ENCODE measurements around the gene CASKIN1.

Gene CASKIN1

DNA sequence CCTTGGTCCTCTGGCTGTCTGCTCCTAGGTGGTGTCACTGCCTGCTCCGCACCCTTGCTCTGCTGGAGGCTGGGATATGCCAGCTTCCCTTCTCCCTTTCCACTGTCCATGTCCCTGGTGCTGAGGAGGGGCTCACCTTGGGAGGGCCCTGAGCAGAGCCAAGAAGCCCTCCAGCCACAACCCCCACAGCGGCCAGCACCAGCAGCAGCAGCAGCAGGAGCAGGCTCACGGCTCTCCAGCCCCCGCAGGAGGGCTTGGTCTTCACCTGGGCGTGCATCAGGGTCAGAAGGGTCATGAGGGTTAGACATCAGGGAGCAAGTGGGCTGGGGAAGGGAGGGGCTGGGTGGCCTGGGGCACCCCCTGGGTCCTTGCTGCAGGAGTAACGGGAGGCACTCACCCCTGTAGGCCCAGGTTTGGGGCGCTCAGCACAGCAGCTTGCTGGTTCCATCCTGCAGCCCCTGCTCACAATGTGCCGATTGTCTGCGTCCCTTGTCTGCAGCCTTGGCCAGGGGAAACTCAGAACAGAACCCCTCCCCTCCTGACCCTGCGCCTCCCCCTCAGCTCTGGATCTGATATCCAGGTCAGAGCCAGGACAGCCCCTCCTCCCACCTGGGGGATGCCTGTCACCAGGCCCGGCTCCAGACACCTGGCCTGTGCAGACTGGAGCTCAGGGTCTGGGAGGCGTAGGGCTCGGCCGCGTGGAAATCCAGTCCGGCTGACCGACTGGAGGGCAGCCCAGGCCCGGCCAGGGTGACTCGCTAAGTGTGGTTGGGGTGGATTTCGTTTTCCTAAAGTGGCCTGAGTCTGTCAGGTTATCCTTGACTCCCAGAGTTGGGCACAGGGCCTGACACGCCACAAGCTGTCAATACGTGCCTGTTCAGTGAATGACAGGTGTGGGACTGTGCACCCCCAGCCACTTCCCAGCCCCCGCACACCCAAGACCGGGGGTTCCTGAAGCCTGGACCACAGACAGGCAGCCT is 14.3 kb upstream of the CASKIN1 start, which contains the start of gene BRICD5:
TSS of gene BRICD5 (minus strand) at position 478 of the 980 bp plus-strand sequence. CDS start at position 448, 30 bp downstream.
- no peak within 1 kb of the TSS for H2BK5ac ChIP-seq (ENCODE audit: low read depth, low read length, poor library complexity)
- DNase-seq, result no peak
- no peak within 1 kb of the TSS for H2AFZ ChIP-seq (ENCODE audit: insufficient read depth, low read length, poor library complexity)
- H3K23ac ChIP-seq (ENCODE audit: low read length), result peak within 1 kb of the TSS; percentile 19
- peaks cover 14% of the 10 kb centered on the region for H3K79me1 ChIP-seq (ENCODE audit: low read length)
- H3K36me3 ChIP-seq (ENCODE audit: control insufficient read depth in 1 of 2, insufficient read depth in 2 of 2, low read length in 2 of 2), result peaks cover 49 to 50% of the 10 kb centered on the region in 2 experiments
- H3K4me1 ChIP-seq (ENCODE audit: control insufficient read depth in 1 of 2, insufficient read depth in 2 of 2, low read length in 2 of 2), result peaks cover 32 to 36% of the 10 kb centered on the region in 2 experiments
- H3K9me3 ChIP-seq (ENCODE audit: insufficient read depth, low read depth, low read length), result peaks cover 3% of the 10 kb centered on the region
- H4K12ac ChIP-seq (ENCODE audit: low read depth, low read length), result peak within 1 kb of the TSS; percentile 22
- H4K8ac ChIP-seq (ENCODE audit: low read depth, low read length), result peak within 1 kb of the TSS; percentile 20
- peak within 1 kb of the TSS; percentile 6 for H3K4me2 ChIP-seq (ENCODE audit: low read length)
- H2AK5ac ChIP-seq (ENCODE audit: low read length), result no peak within 1 kb of the TSS
- H3K9ac ChIP-seq (ENCODE audit: low read length), result no peak within 1 kb of the TSS
- H2BK120ac ChIP-seq (ENCODE audit: insufficient read depth, low read length, poor library complexity), result no peak within 1 kb of the TSS
- H3K79me2 ChIP-seq (ENCODE audit: control insufficient read depth, insufficient read depth, low read length, poor library complexity), result peaks cover 14% of the 10 kb centered on the region
- H3K27ac ChIP-seq (ENCODE audit: low read depth, low read length), result peak within 1 kb of the TSS; percentile 20
- no peak within 1 kb of the TSS for H3K4ac ChIP-seq (ENCODE audit: low read depth, low read length)
- no peak within 1 kb of the TSS for H3K14ac ChIP-seq (ENCODE audit: low read length)
- no peaks in the 10 kb centered on the region for H3K27me3 ChIP-seq (ENCODE audit: insufficient read depth, low read length)
- H4K91ac ChIP-seq (ENCODE audit: low read depth, low read length), result no peak within 1 kb of the TSS
- H3K18ac ChIP-seq (ENCODE audit: low read length), result no peak within 1 kb of the TSS
- H3K4me3 ChIP-seq (ENCODE audit: low read depth, low read length), result no peak within 1 kb of the TSS
- no peak within 1 kb of the TSS for H2BK12ac ChIP-seq (ENCODE audit: low read length)
- no CpG with 5 or more reads among the region's 24 CpGs for WGBS (ENCODE audit: extremely low coverage, insufficient coverage, insufficient read length)

DNA sequence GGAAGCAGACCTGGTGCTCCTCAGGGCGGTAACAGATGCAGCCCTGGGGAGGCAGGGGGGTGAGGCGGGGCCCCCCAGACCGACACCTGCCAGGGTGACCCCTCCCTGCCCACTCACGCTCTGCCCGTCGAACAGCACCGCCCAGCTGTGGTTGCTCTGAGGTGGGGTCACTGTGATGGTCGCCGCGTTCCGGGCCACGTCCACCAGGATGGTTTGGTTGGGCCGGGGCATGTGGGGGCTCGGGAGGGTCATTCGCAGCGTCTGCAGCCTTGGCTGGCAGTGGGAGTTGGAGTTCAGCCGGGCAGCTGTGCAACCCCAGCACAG is 13.6 kb upstream of the CASKIN1 start:
- H3K4ac ChIP-seq (ENCODE audit: low read depth, low read length), result no peak overlapping the region
- H2BK5ac ChIP-seq (ENCODE audit: low read depth, low read length, poor library complexity), result no peak overlapping the region
- peak overlapping the region; percentile 19 for H3K23ac ChIP-seq (ENCODE audit: low read length)
- H4K12ac ChIP-seq (ENCODE audit: low read depth, low read length), result no peak overlapping the region
- H3K18ac ChIP-seq (ENCODE audit: low read length), result no peak overlapping the region
- H3K27ac ChIP-seq (ENCODE audit: low read depth, low read length), result no peak overlapping the region
- H3K79me2 ChIP-seq (ENCODE audit: control insufficient read depth, insufficient read depth, low read length, poor library complexity), result peaks cover 16% of the 10 kb centered on the region
- no peak overlapping the region for H3K9ac ChIP-seq (ENCODE audit: low read length)
- peaks cover 3% of the 10 kb centered on the region for H3K9me3 ChIP-seq (ENCODE audit: insufficient read depth, low read depth, low read length)
- no peak for DNase-seq
- no peak overlapping the region for H2AK5ac ChIP-seq (ENCODE audit: low read length)
- no peak overlapping the region for H3K4me2 ChIP-seq (ENCODE audit: low read length)
- no CpG with 5 or more reads among the region's 17 CpGs for WGBS (ENCODE audit: extremely low coverage, insufficient coverage, insufficient read length)
- H3K4me3 ChIP-seq (ENCODE audit: low read depth, low read length), result no peak overlapping the region
- H2BK12ac ChIP-seq (ENCODE audit: low read length), result no peak overlapping the region
- H3K4me1 ChIP-seq (ENCODE audit: control insufficient read depth in 1 of 2, insufficient read depth in 2 of 2, low read length in 2 of 2), result peaks cover 32 to 36% of the 10 kb centered on the region in 2 experiments
- peaks cover 49 to 50% of the 10 kb centered on the region in 2 experiments for H3K36me3 ChIP-seq (ENCODE audit: control insufficient read depth in 1 of 2, insufficient read depth in 2 of 2, low read length in 2 of 2)
- no peaks in the 10 kb centered on the region for H3K27me3 ChIP-seq (ENCODE audit: insufficient read depth, low read length)
- H4K8ac ChIP-seq (ENCODE audit: low read depth, low read length), result no peak overlapping the region
- no peak overlapping the region for H2BK120ac ChIP-seq (ENCODE audit: insufficient read depth, low read length, poor library complexity)
- H3K14ac ChIP-seq (ENCODE audit: low read length), result no peak overlapping the region
- H4K91ac ChIP-seq (ENCODE audit: low read depth, low read length), result no peak overlapping the region
- H3K79me1 ChIP-seq (ENCODE audit: low read length), result peaks cover 16% of the 10 kb centered on the region
- H2AFZ ChIP-seq (ENCODE audit: insufficient read depth, low read length, poor library complexity), result no peak overlapping the region

DNA sequence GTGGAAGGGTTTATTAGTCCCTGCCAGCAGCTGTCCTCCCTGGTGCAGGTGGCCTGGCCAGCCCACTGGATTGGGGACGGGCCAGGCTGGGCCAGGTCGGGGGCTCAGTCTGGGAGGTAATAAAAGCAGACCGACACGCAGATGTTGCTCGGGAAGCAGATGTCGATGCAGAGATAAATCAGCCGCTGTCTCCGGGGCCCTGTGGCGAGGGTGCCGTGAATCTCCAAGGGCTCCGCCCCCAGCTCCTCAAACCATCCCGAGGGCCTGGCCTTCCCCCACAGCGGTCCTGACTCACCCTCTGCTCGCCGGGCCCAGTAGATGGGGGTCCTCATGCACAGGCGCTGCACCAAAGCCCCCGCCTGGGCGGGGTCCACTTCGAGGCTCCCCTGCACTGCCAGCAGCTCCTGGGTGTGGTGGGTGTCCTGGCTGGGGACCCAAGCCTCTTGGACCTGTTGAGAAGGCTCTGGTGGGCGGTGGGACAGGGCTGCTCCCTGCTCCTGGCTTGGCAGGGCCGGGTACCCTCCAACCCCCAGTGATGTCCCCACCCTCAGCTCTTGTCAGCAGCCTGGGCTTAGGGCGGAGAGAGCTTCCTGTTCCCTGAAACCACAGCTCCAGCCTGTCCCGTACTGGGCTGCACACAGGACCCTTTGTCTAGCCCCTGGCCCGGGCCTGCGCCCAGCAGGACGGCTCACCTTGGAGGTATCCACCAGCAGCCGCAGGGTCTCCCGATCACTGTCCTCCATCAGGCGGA is 13.0 kb upstream of the CASKIN1 start:
- Histone ChIP-seq H3K27me3 (ENCODE audit: insufficient read depth, low read length) (no peaks in the 10 kb centered on the region), H3K23ac (ENCODE audit: low read length) (no peak overlapping the region), H3K9ac (ENCODE audit: low read length) (no peak overlapping the region), H4K91ac (ENCODE audit: low read depth, low read length) (no peak overlapping the region), H3K14ac (ENCODE audit: low read length) (no peak overlapping the region), H2BK5ac (ENCODE audit: low read depth, low read length, poor library complexity) (no peak overlapping the region), H2AFZ (ENCODE audit: insufficient read depth, low read length, poor library complexity) (no peak overlapping the region), H3K79me2 (ENCODE audit: control insufficient read depth, insufficient read depth, low read length, poor library complexity) (peaks cover 15% of the 10 kb centered on the region), H3K4me1 (ENCODE audit: control insufficient read depth in 1 of 2, insufficient read depth in 2 of 2, low read length in 2 of 2) (peaks cover 35 to 39% of the 10 kb centered on the region in 2 experiments), H3K27ac (ENCODE audit: low read depth, low read length) (no peak overlapping the region), H4K12ac (ENCODE audit: low read depth, low read length) (no peak overlapping the region), H3K79me1 (ENCODE audit: low read length) (peaks cover 17% of the 10 kb centered on the region), H2BK12ac (ENCODE audit: low read length) (no peak overlapping the region), H3K18ac (ENCODE audit: low read length) (no peak overlapping the region), H3K4me2 (ENCODE audit: low read length) (no peak overlapping the region), H3K36me3 (ENCODE audit: control insufficient read depth in 1 of 2, insufficient read depth in 2 of 2, low read length in 2 of 2) (peaks cover 49 to 50% of the 10 kb centered on the region in 2 experiments), H4K8ac (ENCODE audit: low read depth, low read length) (no peak overlapping the region), H3K4ac (ENCODE audit: low read depth, low read length) (no peak overlapping the region), H3K4me3 (ENCODE audit: low read depth, low read length) (no peak overlapping the region), H2AK5ac (ENCODE audit: low read length) (no peak overlapping the region), H2BK120ac (ENCODE audit: insufficient read depth, low read length, poor library complexity) (no peak overlapping the region), H3K9me3 (ENCODE audit: insufficient read depth, low read depth, low read length) (peaks cover 3% of the 10 kb centered on the region)
- DNase-seq, result no peak
- no CpG with 5 or more reads among the region's 29 CpGs for WGBS (ENCODE audit: extremely low coverage, insufficient coverage, insufficient read length)

DNA sequence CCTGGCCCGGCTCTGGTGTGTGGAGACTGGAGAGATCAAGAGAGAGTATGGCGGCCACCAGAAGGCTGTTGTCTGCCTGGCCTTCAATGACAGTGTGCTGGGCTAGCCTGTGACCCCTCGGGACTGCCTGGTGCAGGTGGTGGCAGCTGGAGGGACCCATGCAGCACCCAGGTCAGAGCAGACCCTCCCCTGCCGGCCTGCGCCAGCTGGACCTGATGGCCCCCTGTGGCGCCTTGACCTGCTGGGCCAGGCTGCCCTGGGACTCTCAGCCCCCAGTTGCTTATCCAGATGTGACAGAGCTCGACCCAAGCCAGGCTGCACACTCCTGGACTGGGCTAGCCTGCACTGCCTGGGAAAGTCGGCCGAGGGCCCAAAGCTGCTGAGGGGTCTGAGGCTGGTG is 12.4 kb upstream of the CASKIN1 start:
- no peak overlapping the region for H3K27ac ChIP-seq (ENCODE audit: low read depth, low read length)
- H2AFZ ChIP-seq (ENCODE audit: insufficient read depth, low read length, poor library complexity), result no peak overlapping the region
- peaks cover 35 to 39% of the 10 kb centered on the region in 2 experiments for H3K4me1 ChIP-seq (ENCODE audit: control insufficient read depth in 1 of 2, insufficient read depth in 2 of 2, low read length in 2 of 2)
- no peak overlapping the region for H2BK5ac ChIP-seq (ENCODE audit: low read depth, low read length, poor library complexity)
- H3K18ac ChIP-seq (ENCODE audit: low read length), result no peak overlapping the region
- H3K36me3 ChIP-seq (ENCODE audit: control insufficient read depth in 1 of 2, insufficient read depth in 2 of 2, low read length in 2 of 2), result peaks cover 49 to 50% of the 10 kb centered on the region in 2 experiments
- no peak overlapping the region for H3K23ac ChIP-seq (ENCODE audit: low read length)
- no peak overlapping the region for H2BK120ac ChIP-seq (ENCODE audit: insufficient read depth, low read length, poor library complexity)
- H3K9ac ChIP-seq (ENCODE audit: low read length), result no peak overlapping the region
- H3K79me1 ChIP-seq (ENCODE audit: low read length), result peaks cover 15% of the 10 kb centered on the region
- no peak overlapping the region for H2BK12ac ChIP-seq (ENCODE audit: low read length)
- no peak overlapping the region for H2AK5ac ChIP-seq (ENCODE audit: low read length)
- no peak overlapping the region for H3K4me3 ChIP-seq (ENCODE audit: low read depth, low read length)
- no peak overlapping the region for H4K12ac ChIP-seq (ENCODE audit: low read depth, low read length)
- H3K27me3 ChIP-seq (ENCODE audit: insufficient read depth, low read length), result no peaks in the 10 kb centered on the region
- no peak for DNase-seq
- H3K9me3 ChIP-seq (ENCODE audit: insufficient read depth, low read depth, low read length), result no peaks in the 10 kb centered on the region
- no peak overlapping the region for H3K14ac ChIP-seq (ENCODE audit: low read length)
- H4K8ac ChIP-seq (ENCODE audit: low read depth, low read length), result no peak overlapping the region
- WGBS (ENCODE audit: extremely low coverage, insufficient coverage, insufficient read length), result no CpG with 5 or more reads among the region's 9 CpGs
- no peak overlapping the region for H4K91ac ChIP-seq (ENCODE audit: low read depth, low read length)
- H3K79me2 ChIP-seq (ENCODE audit: control insufficient read depth, insufficient read depth, low read length, poor library complexity), result peaks cover 10% of the 10 kb centered on the region
- H3K4me2 ChIP-seq (ENCODE audit: low read length), result no peak overlapping the region
- H3K4ac ChIP-seq (ENCODE audit: low read depth, low read length), result no peak overlapping the region
